ENCODE measurements around the gene STARD13. TPM values are rescaled to one million over a fixed set of nuclear protein-coding genes. Genes with fewer than 3 reads are reported as not detected.

STARD13 gene
- total and polyA plus RNA-seq, 2 donors (not counting 1 experiment from before 2014, with no cell fraction given) = 0.06 to 0.22 TPM

DNA sequence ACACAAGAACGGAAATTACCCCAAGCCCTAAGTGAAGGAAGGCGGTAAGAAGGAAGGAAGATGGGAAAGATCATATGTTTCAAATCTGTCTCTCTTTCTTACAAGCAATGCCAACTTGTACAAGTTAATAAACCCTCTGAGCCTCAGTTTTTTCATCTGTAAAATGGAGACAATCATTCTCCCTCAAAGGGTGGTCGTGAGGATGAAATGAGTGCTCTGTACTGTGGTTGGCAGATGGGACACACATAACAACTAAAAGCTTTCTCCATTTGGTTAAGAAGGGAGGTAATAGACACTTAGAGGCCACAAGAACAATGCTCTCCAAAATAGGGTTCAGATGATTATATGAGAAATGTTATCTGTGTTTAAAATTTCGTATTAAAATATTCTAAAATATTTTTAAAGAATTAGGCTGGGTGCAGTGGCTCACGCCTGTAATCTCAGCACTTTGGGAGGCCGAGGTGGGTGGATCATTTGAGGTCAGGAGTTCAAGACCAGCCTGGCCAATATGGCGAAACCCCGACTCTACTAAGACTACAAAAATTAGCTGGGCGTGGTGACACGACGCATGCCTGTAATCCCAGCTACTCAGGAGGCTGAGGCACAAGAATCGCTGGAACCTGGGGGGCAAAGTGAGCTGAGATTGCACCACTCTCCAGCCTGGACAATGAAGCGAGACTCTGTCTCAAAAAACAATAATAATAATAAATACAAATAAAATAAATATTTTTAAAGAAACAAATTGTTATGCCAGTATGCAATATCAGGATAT is 89.7 kb downstream of the STARD13 start:
- ATAC-seq (ENCODE audit: low read depth) (no peak), DNase-seq (no peak)
- TF ChIP-seq EZH2 (IDR thresholded peaks at IDR 0.05; ENCODE audit: borderline replicate concordance, insufficient read depth, low read depth, low read length, poor library complexity, severe bottlenecking) = no peak
- no peak for TF ChIP-seq CTCF (IDR thresholded peaks at IDR 0.05)
- no peaks in the 10 kb centered on the region for H3K4me1 ChIP-seq (ENCODE audit: control insufficient read depth in 2 of 2, insufficient read depth in 2 of 2, low read length in 2 of 2)
- Mint-ChIP-seq H3K27ac (no peak overlapping the region), H3K27me3 (peaks cover 3% of the 10 kb centered on the region), H3K4me3 (no peak overlapping the region), H3K9me3 (ENCODE audit: insufficient read depth) (no peaks in the 10 kb centered on the region), H3K4me1 (peaks cover 2% of the 10 kb centered on the region)
- no peak overlapping the region for H2AFZ ChIP-seq (ENCODE audit: insufficient read depth, low read depth, low read length, poor library complexity, severe bottlenecking)
- intact Hi-C loops (cut with micrococcal nuclease) = no loop called here
- H3K9ac ChIP-seq (ENCODE audit: low read length) = no peak overlapping the region
- H3K4me2 ChIP-seq (replicated peaks; ENCODE audit: low read depth, low read length, poor library complexity, severe bottlenecking) = no peak overlapping the region
- ChIA-PET POLR2A (no interaction called here), CTCF (no interaction called here)
- no peak overlapping the region for H3K4me3 ChIP-seq (ENCODE audit: control extremely low read depth in 1 of 5, extremely low read depth in 1 of 5, insufficient read depth in 1 of 5, low read depth in 2 of 5, low read length in 4 of 5)
- no peaks in the 10 kb centered on the region for H4K20me1 ChIP-seq (ENCODE audit: control insufficient read depth, insufficient read depth, low read length, poor library complexity, severe bottlenecking)
- H3K9me3 ChIP-seq (ENCODE audit: control extremely low read depth in 1 of 3, control insufficient read depth in 2 of 3, insufficient read depth in 1 of 3, low read length in 2 of 3) = no peaks in the 10 kb centered on the region
- no peak overlapping the region for H3K27ac ChIP-seq (ENCODE audit: low read length in 2 of 2)
- WGBS (ENCODE audit: insufficient coverage) = 81% methylated on average over 5 of the region's 13 CpGs
- no peaks in the 10 kb centered on the region for H3K36me3 ChIP-seq (replicated peaks in 1 of 2; ENCODE audit: control extremely low read depth in 1 of 2, control insufficient read depth in 1 of 2, extremely low read depth in 1 of 2, insufficient read depth in 2 of 2, low read length in 1 of 2)
- no peaks in the 10 kb centered on the region for H3K27me3 ChIP-seq (replicated peaks in 1 of 4; ENCODE audit: control extremely low read depth in 1 of 4, control insufficient read depth in 3 of 4, insufficient read depth in 4 of 4, low read length in 3 of 4)
- no peaks in the 10 kb centered on the region for H3K79me2 ChIP-seq (ENCODE audit: control insufficient read depth, insufficient read depth, low read length)

DNA sequence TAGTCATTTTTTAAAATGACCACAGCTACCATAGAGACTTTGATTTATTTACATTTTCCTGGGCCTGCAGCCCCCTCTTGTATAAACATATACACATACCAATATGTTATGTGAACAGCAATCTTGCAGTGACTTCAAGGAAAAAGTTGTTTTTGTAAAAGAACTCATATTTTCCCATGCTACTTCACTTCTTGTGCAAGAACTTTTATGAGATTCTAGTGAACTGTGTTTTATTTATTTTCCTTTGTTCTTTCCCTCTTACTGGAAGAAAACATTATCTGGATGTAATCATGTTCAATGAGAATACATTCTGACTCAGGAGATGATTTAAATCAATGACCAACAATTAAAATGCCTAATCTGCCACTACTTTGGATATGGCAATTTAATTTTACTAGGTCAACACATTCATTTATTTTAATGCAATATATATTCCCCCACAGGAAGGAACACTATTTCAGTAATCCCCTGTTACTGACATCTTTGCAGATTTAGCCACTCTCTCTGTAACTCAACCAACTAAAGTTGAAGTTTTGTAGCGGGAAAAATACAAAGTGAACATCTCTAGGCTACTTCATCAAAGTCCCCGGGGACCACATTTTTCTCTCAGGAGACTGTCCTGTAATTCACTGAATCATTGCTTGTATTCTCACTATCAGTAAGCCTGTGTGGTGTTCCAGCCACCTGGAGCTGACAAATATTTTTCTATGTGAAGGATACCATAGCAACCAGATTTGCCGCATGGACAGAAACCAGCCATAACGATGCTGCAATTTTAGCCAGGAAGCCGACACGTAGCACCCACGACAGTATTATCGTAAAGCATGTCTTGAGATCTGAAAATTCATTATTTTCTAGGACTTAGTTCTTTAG is 90.5 kb downstream of the STARD13 start:
- Histone ChIP-seq H3K79me2 (ENCODE audit: control insufficient read depth, insufficient read depth, low read length) (no peaks in the 10 kb centered on the region), H4K20me1 (ENCODE audit: control insufficient read depth, insufficient read depth, low read length, poor library complexity, severe bottlenecking) (no peaks in the 10 kb centered on the region), H3K9ac (ENCODE audit: low read length) (no peak overlapping the region), H3K36me3 (replicated peaks in 1 of 2; ENCODE audit: control extremely low read depth in 1 of 2, control insufficient read depth in 1 of 2, extremely low read depth in 1 of 2, insufficient read depth in 2 of 2, low read length in 1 of 2) (no peaks in the 10 kb centered on the region), H3K4me3 (ENCODE audit: control extremely low read depth in 1 of 5, extremely low read depth in 1 of 5, insufficient read depth in 1 of 5, low read depth in 2 of 5, low read length in 4 of 5) (no peak overlapping the region), H2AFZ (ENCODE audit: insufficient read depth, low read depth, low read length, poor library complexity, severe bottlenecking) (no peak overlapping the region), H3K27ac (ENCODE audit: low read length in 2 of 2) (no peak overlapping the region), H3K4me2 (replicated peaks; ENCODE audit: low read depth, low read length, poor library complexity, severe bottlenecking) (no peak overlapping the region), H3K27me3 (replicated peaks in 1 of 4; ENCODE audit: control extremely low read depth in 1 of 4, control insufficient read depth in 3 of 4, insufficient read depth in 4 of 4, low read length in 3 of 4) (no peaks in the 10 kb centered on the region), H3K9me3 (ENCODE audit: control extremely low read depth in 1 of 3, control insufficient read depth in 2 of 3, insufficient read depth in 1 of 3, low read length in 2 of 3) (no peaks in the 10 kb centered on the region), H3K4me1 (ENCODE audit: control insufficient read depth in 2 of 2, insufficient read depth in 2 of 2, low read length in 2 of 2) (no peaks in the 10 kb centered on the region)
- H3K4me1 Mint-ChIP-seq = peaks cover 2% of the 10 kb centered on the region
- no peak overlapping the region for H3K27ac Mint-ChIP-seq
- DNase-seq (no peak), ATAC-seq (ENCODE audit: low read depth) (no peak)
- no peak overlapping the region for H3K4me3 Mint-ChIP-seq
- peaks cover 3% of the 10 kb centered on the region for H3K27me3 Mint-ChIP-seq
- POLR2A ChIA-PET = no interaction called here
- intact Hi-C loops (cut with micrococcal nuclease) = no loop called here
- no peaks in the 10 kb centered on the region for H3K9me3 Mint-ChIP-seq (ENCODE audit: insufficient read depth)
- CTCF ChIA-PET = no interaction called here
- 65% methylated on average over 2 of the region's 8 CpGs for WGBS (ENCODE audit: insufficient coverage)
- no peak for TF ChIP-seq CTCF (IDR thresholded peaks at IDR 0.05)
- TF ChIP-seq EZH2 (IDR thresholded peaks at IDR 0.05; ENCODE audit: borderline replicate concordance, insufficient read depth, low read depth, low read length, poor library complexity, severe bottlenecking) = no peak

All from B cell (primary cell).